Measurements from ENCODE around the gene FUT7.
"Not testable (repeated sequence)": the region's sequence is repeated elsewhere in the genome, so short reads cannot be mapped to it uniquely, and the experiment has no call there.

FUT7 gene

DNA sequence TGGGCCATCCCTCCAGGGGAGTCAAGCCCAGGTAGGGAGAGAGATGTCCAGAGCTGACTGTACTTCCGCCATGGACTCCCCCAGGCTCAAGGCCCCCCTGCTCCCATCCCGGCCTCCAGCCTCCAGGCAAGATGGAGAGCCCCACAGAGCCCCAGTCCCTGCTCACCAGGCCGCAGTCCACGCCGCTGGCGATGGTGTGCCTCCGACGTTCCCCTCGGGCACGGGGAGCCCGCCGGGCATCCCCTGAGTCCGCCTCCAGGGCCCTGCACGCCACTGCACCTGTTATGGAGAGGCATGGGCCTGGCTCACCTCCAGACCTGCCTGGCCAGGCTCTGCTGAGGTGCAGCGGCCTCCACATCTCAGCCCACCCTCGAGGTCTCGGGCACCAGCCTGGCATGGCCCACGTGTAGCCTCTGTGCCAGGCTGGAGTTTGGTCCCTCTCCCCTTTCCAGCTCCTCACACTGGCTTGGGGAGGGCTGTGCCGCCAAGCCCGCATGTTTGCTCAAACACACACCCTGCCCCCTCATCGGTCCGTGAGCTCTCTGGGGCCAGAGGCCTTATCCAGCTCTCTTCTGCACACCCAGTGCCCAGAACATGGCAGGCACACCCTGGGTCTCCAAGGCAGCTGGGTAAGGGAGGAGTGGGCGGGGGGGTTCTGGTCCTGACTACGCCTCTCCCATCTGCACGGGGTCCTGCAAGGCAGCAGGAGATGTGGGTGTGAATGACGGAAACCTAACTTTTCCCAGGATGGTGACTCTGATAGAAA, 34.4 kb upstream of the FUT7 start:
- DNase-seq, result no peak

DNA sequence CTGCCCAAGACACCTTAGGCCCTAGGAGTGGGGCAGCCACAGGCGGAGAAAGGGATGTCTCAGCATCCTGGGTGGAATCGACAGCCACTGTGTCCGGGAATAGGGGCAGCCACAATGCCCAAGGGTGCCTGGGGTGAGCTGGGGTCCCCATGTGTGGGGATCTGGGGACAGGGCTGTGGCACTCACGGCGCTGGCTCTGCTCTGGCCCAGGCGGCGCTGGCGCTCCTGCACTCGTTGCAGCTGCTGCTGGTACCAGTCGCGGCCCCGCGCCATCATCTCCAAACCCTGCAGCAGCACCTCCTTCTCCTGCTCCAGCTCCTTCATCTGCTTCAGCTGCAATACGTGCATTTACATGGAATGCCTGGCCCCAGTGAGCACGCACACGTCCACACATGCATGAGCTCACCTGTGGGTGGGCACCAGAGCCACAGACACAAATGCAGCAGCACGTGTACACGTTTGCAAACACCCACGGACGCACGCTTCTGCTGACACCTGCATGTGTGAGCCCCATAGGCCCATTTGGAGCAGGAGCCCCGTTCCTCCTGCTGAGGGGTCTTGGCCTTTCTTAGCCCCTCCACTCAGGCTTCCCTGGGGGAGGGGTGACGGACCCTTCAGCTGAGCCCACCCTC, 33.6 kb upstream of the FUT7 start:
- DNase-seq, result no peak

- DNase-seq, result no peak
Measured at GRCh38 chr9:137064880-137065164, 32.9 kb upstream of the FUT7 start.

DNA sequence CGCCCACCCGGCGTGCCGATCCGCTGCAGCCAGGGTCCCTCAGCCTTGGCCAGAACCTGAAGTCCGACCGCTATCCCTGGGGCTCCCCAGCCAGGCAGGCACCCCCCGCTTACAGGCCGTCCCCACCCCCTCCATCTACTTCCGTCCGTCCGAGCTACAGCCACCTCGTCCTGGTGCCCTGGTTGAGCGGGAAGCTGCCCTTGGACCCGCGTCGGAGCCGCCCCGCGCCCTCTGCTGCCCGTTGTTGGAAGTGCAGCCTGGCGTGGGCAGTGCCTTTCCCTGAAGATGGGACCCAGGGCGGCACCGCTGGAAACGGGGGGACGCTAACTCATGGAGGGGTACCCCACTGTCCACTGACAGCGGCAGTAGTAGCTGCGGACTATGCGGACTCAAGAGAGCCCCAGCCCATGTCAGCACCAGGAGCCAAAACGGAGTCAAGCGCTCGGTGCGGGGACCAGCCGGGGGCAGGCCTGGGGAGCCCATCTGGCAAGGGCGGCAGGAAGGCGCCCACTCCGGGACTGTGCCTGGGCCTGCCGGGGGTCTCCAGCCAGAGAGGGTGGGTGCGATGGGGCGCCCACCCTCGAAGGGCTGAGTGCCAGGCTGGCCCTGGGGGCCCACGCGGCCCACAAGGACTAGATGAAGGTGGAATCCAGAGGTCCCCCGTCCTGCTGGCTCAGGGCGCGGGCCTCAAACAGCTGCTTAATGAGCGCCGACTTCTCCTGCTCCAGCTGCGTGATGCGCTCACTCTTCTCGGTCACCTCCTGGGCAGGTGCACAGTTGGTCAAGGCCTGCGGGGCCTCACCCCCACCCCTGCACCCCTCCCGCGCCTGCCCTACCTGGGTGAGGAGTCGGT, 32.4 kb upstream of the FUT7 start:
- DNase-seq, result peak; percentile 25 to 40

- no peak for DNase-seq
Measured at GRCh38 chr9:137063311-137064026, 31.6 kb upstream of the FUT7 start.

GRCh38 chr9:137062798-137063197, 30.9 kb upstream of the FUT7 start:
- DNase-seq, result not testable (repeated sequence)

GRCh38 chr9:137062384-137062783, 30.5 kb upstream of the FUT7 start:
- no peak for DNase-seq

- no peak for DNase-seq
Measured at GRCh38 chr9:137058521-137059234, 26.8 kb upstream of the FUT7 start.

GRCh38 chr9:137057545-137057944, 25.7 kb upstream of the FUT7 start:
- DNase-seq, result no peak

DNA sequence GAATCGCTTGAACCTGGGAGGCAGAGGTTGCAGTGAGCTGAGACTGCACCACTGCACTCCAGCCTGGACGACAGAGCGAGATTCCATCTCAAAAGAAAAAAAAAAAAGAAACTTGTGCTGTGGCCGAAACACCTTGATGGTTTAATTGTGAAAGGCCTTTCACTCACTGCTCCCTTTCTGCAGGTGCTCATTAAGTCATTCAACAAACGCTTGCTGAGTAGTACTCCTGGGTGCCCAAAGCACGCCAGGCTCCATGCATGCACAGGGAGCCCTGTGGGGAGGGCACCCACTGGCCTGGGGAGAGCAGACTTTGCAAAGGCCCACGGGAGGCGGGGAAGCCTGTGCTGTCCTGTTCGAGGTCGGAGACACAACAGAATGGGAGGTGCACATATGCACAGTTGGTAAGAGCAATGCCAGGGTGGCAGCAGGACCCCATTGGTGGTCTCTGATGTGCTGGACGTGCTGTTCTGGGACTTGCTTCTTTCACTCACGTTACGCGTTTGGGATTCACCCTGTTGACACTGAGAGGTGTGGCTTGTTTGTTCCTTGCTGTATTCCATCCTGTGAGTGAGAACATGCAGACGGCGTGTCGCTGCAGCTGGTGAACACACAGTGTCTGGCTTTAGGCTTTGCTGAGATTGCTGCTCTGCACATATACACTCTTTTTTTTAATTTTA, 25.0 kb upstream of the FUT7 start:
- DNase-seq, result no peak

GRCh38 chr9:137055385-137056364, 23.8 kb upstream of the FUT7 start:
- DNase-seq, result peak; percentile 89 to 94

DNA sequence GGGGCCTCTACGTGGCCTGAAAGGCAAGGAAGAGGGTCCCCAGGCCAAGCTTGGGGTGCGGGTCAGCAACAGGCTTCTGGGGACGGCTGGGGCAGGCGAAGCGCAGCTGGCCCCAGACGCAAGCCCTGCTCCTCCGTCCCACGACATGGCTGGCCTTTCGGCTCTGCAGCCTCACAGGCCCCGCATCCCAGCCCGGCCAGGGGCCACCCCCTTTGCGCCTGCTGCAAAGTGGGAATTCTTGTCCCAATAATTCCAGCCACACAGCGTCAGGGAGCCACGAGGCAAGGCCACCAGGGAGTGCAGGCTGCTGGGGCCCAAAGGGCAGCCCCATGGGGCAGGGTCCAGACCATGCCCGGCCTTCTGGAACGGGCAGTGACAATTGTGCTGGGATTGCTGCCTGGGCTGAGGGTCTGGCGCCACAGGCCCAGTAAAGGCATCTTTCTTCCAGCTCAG, 23.1 kb upstream of the FUT7 start:
- DNase-seq, result peak in 1 of 2 donors; percentile 61

DNA sequence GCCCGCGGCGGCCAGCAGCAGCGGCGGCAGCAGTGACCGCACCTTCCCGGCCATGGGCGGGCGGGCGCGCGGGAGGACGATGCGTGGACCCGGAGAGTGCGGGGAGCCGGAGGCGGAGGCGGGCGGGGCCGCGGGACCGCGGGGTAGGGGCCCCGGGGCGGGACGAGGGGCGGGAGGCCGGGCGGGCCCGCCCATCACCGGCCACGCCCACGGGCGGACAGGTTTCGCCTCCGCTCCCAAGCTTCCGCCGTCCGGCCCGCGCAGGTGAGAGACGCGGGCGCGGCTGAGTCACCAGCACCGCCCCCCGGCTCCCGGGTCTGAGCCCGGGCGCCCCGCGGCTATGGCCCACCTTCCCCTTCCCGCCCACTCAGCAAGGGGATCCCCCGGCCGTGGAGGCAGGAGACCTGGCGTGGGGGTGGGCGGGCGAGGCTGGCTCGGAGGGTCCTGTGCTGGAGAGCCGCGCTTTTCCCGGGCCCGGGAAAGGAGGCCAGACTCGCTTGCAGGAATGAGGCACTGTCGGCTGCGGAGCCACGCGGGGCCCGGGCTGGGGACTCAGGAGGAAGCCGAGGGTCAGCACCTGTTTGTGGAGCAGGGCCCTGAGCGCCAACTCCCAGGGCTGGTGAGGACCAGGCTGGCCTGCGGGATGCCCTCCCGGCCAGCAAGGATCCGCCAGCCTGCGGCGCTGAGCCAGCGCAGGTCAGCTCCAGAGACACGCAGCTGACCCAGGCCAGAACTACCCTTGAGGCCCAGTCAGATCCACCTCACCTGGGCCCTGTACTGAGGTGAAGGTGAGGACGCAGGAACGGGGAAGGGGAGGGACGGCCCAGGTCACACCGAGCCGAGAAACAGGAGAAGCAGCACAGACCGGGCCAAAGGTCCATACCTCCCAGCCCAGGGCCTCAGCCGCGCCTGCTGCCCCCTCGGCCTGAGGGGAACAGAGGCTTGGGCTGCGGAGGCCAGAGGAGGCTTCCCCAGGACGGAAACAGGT, 22.4 kb upstream of the FUT7 start, which contains the start of gene ENTPD2:
ENTPD2 (minus strand) TSS at position 118 of the 988 bp plus-strand sequence; CDS start at position 54, 64 bp downstream.
- no peak for DNase-seq

- no peak for DNase-seq
Measured at GRCh38 chr9:137052998-137053943, 21.4 kb upstream of the FUT7 start.

- no peak for DNase-seq
Measured at GRCh38 chr9:137052293-137052692, 20.4 kb upstream of the FUT7 start.

DNA sequence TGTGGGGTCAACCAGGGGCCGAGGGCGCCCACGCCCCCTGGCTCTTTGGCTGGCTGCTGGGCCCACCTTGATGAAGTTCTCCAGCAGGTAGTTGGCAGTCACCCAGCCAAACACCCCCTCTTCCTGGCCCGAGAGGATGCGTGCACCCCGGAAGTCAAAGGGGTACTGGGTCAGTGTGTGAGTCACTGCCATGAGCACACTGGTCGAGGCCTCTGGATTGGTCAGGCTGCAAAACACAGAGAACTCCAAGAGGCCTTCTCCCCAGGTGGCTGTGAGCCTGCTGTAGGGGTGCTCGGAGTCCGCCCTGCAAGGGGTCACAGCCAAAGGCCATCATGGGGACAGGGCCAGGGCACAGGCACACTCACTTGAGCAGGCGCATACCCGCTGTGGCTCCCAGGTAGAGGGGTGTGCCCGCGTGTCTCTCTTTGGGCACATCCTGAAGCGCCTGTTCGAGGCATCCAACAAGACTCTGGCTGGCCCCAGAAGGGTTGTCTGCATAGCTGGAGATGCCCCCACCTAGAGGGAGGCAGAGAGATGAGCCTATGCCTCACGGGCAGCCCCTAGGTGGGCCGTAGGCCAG, 19.3 kb upstream of the FUT7 start:
- no peak for DNase-seq

GRCh38 chr9:137050570-137050969, 18.7 kb upstream of the FUT7 start:
- no peak for DNase-seq

Data from hippocampal formation (tissue), 2 donors.